Ishikawa (cell line): Measurements from ENCODE around the gene RNU6-9.

ENCODE experiments used
- CEBPB ChIP-seq: IDR thresholded peaks from 2 replicates; pipeline ENCODE4 v1.6.1; 2012
- CREB1 ChIP-seq: IDR thresholded peaks from 2 replicates; pipeline ENCODE4 v1.6.1; 2012; ENCODE audit warnings: low read depth
- EP300 ChIP-seq: IDR thresholded peaks from 2 replicates; pipeline ENCODE4 v1.6.1; 2012; ENCODE audit warnings: borderline replicate concordance
- FOXM1 ChIP-seq: IDR thresholded peaks from 2 replicates; pipeline ENCODE4 v1.6.1; 2012; ENCODE audit warnings: low read depth, borderline replicate concordance
- MAX ChIP-seq: IDR thresholded peaks from 2 replicates; pipeline ENCODE4 v1.6.1; 2012
- NFIC ChIP-seq: IDR thresholded peaks from 2 replicates; pipeline ENCODE4 v1.6.1; 2012
- RAD21 ChIP-seq: IDR thresholded peaks from 2 replicates; pipeline ENCODE4 v1.6.1; 2012; ENCODE audit warnings: low read depth
- REST ChIP-seq: IDR thresholded peaks from 2 replicates; pipeline ENCODE4 v1.6.1; 2012; ENCODE audit warnings: low read depth, mild to moderate bottlenecking
- TAF1 ChIP-seq: IDR thresholded peaks from 2 replicates; pipeline ENCODE4 v1.6.1; 2012; ENCODE audit warnings: low read depth, mild to moderate bottlenecking
- TCF12 ChIP-seq: IDR thresholded peaks from 2 replicates; pipeline ENCODE4 v1.6.1; 2012; ENCODE audit warnings: low read depth
- TEAD4 ChIP-seq: IDR thresholded peaks from 2 replicates; pipeline ENCODE4 v1.6.1; 2012
- USF1 ChIP-seq: IDR thresholded peaks from 2 replicates; pipeline ENCODE4 v1.6.1; 2012
- YY1 ChIP-seq: IDR thresholded peaks from 2 replicates; pipeline ENCODE4 v1.6.1; 2012; ENCODE audit warnings: low read depth
- ZBTB7A ChIP-seq: IDR thresholded peaks from 2 replicates; pipeline ENCODE4 v1.6.1; 2012; ENCODE audit warnings: low read depth

GRCh38 chr19:898663-899062, 5.4 kb downstream of the RNU6-9 start:
- TF ChIP-seq EP300 (no peak), CEBPB (no peak), TAF1 (no peak), RAD21 (no peak), REST (no peak), MAX (no peak), YY1 (no peak), CREB1 (no peak), TEAD4 (no peak), FOXM1 (no peak), USF1 (no peak), NFIC (no peak), TCF12 (no peak), ZBTB7A (no peak)
